ENCODE results near the gene A1BG.

Gene A1BG

GRCh38 chr19:58385891-58386575, 32.7 kb upstream of the A1BG start:
- no peak for DNase-seq (ENCODE audit: low read depth)
- peak overlapping the region; percentile 88 for H3K4me3 ChIP-seq (ENCODE audit: low read depth, low read length)

GRCh38 chr19:58385313-58385890, 32.1 kb upstream of the A1BG start:
- no peak for DNase-seq (ENCODE audit: low read depth)
- peak overlapping the region; percentile 88 for H3K4me3 ChIP-seq (ENCODE audit: low read depth, low read length)
- TF ChIP-seq CTCF (IDR thresholded peaks at IDR 0.05; ENCODE audit: low read depth, low read length, missing control alignments) = no peak

More at GRCh38 chr19:58385891-58386575, 32.7 kb upstream of the A1BG start:
- TF ChIP-seq CTCF (IDR thresholded peaks at IDR 0.05; ENCODE audit: low read depth, low read length, missing control alignments) = no peak

GRCh38 chr19:58382997-58383603, 29.8 kb upstream of the A1BG start:
- TF ChIP-seq CTCF (IDR thresholded peaks at IDR 0.05; ENCODE audit: low read depth, low read length, missing control alignments) = no peak
- no peak for DNase-seq (ENCODE audit: low read depth)
- H3K4me3 ChIP-seq (ENCODE audit: low read depth, low read length) = no peak overlapping the region

GRCh38 chr19:58381460-58382212, 28.3 kb upstream of the A1BG start:
- no peak for TF ChIP-seq CTCF (IDR thresholded peaks at IDR 0.05; ENCODE audit: low read depth, low read length, missing control alignments)
- H3K4me3 ChIP-seq (ENCODE audit: low read depth, low read length) = peak overlapping the region; percentile 74
- no peak for DNase-seq (ENCODE audit: low read depth)

- no peak for TF ChIP-seq CTCF (IDR thresholded peaks at IDR 0.05; ENCODE audit: low read depth, low read length, missing control alignments)
These were observed 27.6 kb upstream of the A1BG start, which contains the start of gene ZNF837 for GRCh38 chr19:58380662-58381459. ZNF837 (minus strand) TSS chr19:58381030; CDS start chr19:58369332, 11,698 bp downstream.

GRCh38 chr19:58380037-58380661, 26.9 kb upstream of the A1BG start:
- TF ChIP-seq CTCF (IDR thresholded peaks at IDR 0.05; ENCODE audit: low read depth, low read length, missing control alignments) = no peak
- peak overlapping the region; percentile 74 for H3K4me3 ChIP-seq (ENCODE audit: low read depth, low read length)
- no peak for DNase-seq (ENCODE audit: low read depth)

More at GRCh38 chr19:58380662-58381459, 27.6 kb upstream of the A1BG start, which contains the start of gene ZNF837:
- H3K4me3 ChIP-seq (ENCODE audit: low read depth, low read length) = peak within 1 kb of the TSS; percentile 74
- peak; percentile 100 for DNase-seq (ENCODE audit: low read depth)
